Suprapubic skin (tissue), 3 donors: ENCODE measurements around the gene STX16.

ENCODE experiments used
- CTCF ChIP-seq, 2 donors: fragments of 200-600 bp in 1 of 2; fragments of 450-650 bp in 1 of 2; sonication (generic) in 1 of 2; IDR thresholded peaks; one replicate each; pipeline ENCODE4 v1.5.1; 2016 to 2019; ENCODE audit warnings: antibody characterized with exemption in 2 of 2, mild to moderate bottlenecking in 1 of 2, moderate library complexity in 1 of 2
- EP300 ChIP-seq: sonication (generic); formaldehyde crosslinking; IDR thresholded peaks from one replicate; pipeline ENCODE4 v1.6.1; 2017; ENCODE audit warnings: antibody characterized with exemption

GRCh38 chr20:58627212-58628072 is 23.6 kb upstream of the STX16 start:
- TF ChIP-seq CTCF (IDR thresholded peaks at IDR 0.05) (no peak), EP300 (no peak)
